Heart right ventricle (tissue), 16 donors: ENCODE results near the gene SLIT3. TPM values are rescaled to one million over a fixed set of nuclear protein-coding genes. Genes with fewer than 3 reads are reported as not detected.

Source experiments
- ATAC-seq, 8 donors: fragments of 200-7000 bp; cut with Tn5 transposase; one replicate each; pipeline ENCODE4 v1.9.1; 2020; ENCODE audit warnings: mild to moderate bottlenecking in 8 of 8, moderate library complexity in 8 of 8, moderate number of reproducible peaks in 1 of 8
- DNase-seq, 2 donors: peaks; one replicate each; pipeline ENCODE4 v3.0.0-alpha.2; 2020
- H3K27ac ChIP-seq, 10 donors: fragments of 200-600 bp; sonication (generic) in 2 of 10; one replicate each; pipeline versions ENCODE4 v1.5.0 to v1.8.0; 2020 to 2022; ENCODE audit warnings: mild to moderate bottlenecking in 3 of 10
- H3K27me3 ChIP-seq, 7 donors: fragments of 200-600 bp; one replicate each; pipeline ENCODE4 v1.8.0; 2021 to 2022; ENCODE audit warnings: mild to moderate bottlenecking in 2 of 7
- H3K36me3 ChIP-seq, 9 donors: fragments of 200-600 bp; sonication (generic) in 1 of 9; one replicate each; pipeline versions ENCODE4 v1.5.0 to v1.8.0; 2020 to 2022; ENCODE audit warnings: mild to moderate bottlenecking in 2 of 9
- H3K4me1 ChIP-seq, 9 donors: fragments of 200-600 bp; sonication (generic) in 1 of 9; one replicate each; pipeline versions ENCODE4 v1.5.0 to v1.8.0; 2020 to 2022; ENCODE audit warnings: mild to moderate bottlenecking in 4 of 9
- H3K4me3 ChIP-seq, 10 donors: fragments of 200-600 bp; sonication (generic) in 2 of 10; one replicate each; pipeline versions ENCODE4 v1.5.0 to v1.8.0; 2020 to 2022; ENCODE audit warnings: mild to moderate bottlenecking in 7 of 10, moderate library complexity in 2 of 10
- H3K9me3 ChIP-seq, 11 donors: fragments of 200-600 bp in 10 of 11; sonication (generic) in 2 of 11; one replicate each; pipeline versions ENCODE4 v1.5.0 to v1.8.0; 2013 to 2022; ENCODE audit warnings: mild to moderate bottlenecking in 2 of 11, control low read depth in 1 of 11, moderate library complexity in 1 of 11
- CTCF ChIP-seq, 9 donors: fragments of 200-600 bp; sonication (generic) in 2 of 9; IDR thresholded peaks; one replicate each; pipeline versions ENCODE4 v1.5.0 to v1.8.0; 2021 to 2022; ENCODE audit warnings: antibody characterized with exemption in 9 of 9, mild to moderate bottlenecking in 5 of 9, moderate library complexity in 1 of 9
- WGBS, 2 donors: extraction: QIAGEN DNeasy Blood & Tissue Kit; methylation state at CpG; one replicate each; pipeline ENCODE4 v1.1.7; 2013; ENCODE audit warnings: inconsistent platforms in 1 of 2; 5-methylcytosine and 5-hydroxymethylcytosine counted together
- intact Hi-C, 10 donors: fragments of 100-400 bp; cut with DNase I; formaldehyde crosslinking; loops; one replicate each; pipeline versions ENCODE4 v1.11.1 to v1.14.2; 2022
- polyA plus RNA-seq, 2 donors: library from polyadenylated mRNA; stranded (reverse); fragments of 200-250 nt; gene quantifications; one replicate each; pipeline ENCODE4 v1.2.3, GENCODE V29; 2013
- total RNA-seq, 10 donors: library from RNA; stranded (reverse); fragmentation: NEBNext Ultra II Directional in 3 of 10; extraction: Animal tissue kit (Norgen Biotek cat#: 25700) in 3 of 10; gene quantifications; one replicate each; pipeline versions ENCODE4 v1.2.1 to v1.2.4, GENCODE V29; 2021 to 2023
- donor health status: Arrhythmogenic right ventricular cardiomyopathy.
- donor health status: ischemic (EF 13 %, LVEDD 7.1; RV severe dilation, severe dysfunction).
- donor health status: healthy with polysubstance abuse.
- donor health status: DM: no; HTN: yes; CAD: no.
- donor health status: DM: no; HTN: no; CAD: no.
- donor health status: ischemic (EF 25% LVEDD 6.9; RV normal size, moderate dysfunction).
- donor health status: ischemic (EF 25% LVEDD 5.7; RV mildly dilated, moderate dysfunction).
- donor health status: healthy.
- donor health status: DM: yes; HTN: yes; CAD: no.
- donor health status: Ischemic cardiomyopathy.
- donor health status: ischemic (EF 35%, LVEDD 5.7; RV mildly dilated, moderate dysfunction).
- donor health status: nonischemic (EF 11% LVEDD 7.7; RV severe dilation, severe dysfunction).
- donor health status: DM: yes; HTN: yes; CAD: no.
- donor health status: PGD.
- donor health status: ischemic (EF 29% LVEDD 5.4; RV normal size, mild dysfunction).
- donor health status: nonischemic (EF 23%, LVEDD 6.1; RV moderate dilation, normal function).

Gene SLIT3
- total and polyA plus RNA-seq, 12 donors, result 2.0 to 29.2 (median 12.1) TPM

- intact Hi-C loops, result loop anchor here in 1 of 10 donors (5.0 kb wide), 1 partner anchor 37 kb away; no protein-coding TSS in a partner anchor
- H3K27ac ChIP-seq, result peak overlapping the region in 3 of 10 donors; percentile 9 to 75 (median 20)
- TF ChIP-seq CTCF (IDR thresholded peaks at IDR 0.05), result no peak
- WGBS, 2 donors, result 48 to 58% methylated on average over 12 of the region's 12 CpGs
- H3K4me1 ChIP-seq, result peaks cover 0 to 9% (median 0%) of the 10 kb centered on the region in 9 donors
- ATAC-seq, result peak in 6 of 8 donors; percentile 72 to 97 (median 94)
- H3K36me3 ChIP-seq, result no peaks in the 10 kb centered on the region
- H3K4me3 ChIP-seq, result peak overlapping the region in 1 of 10 donors; percentile 11
- peaks cover 0 to 3% (median 0%) of the 10 kb centered on the region in 7 donors for H3K27me3 ChIP-seq
- peak in 1 of 2 donors; percentile 23 for DNase-seq
- no peaks in the 10 kb centered on the region for H3K9me3 ChIP-seq
Observed at GRCh38 chr5:168869615-168870227, 431.2 kb downstream of the SLIT3 start.

DNA sequence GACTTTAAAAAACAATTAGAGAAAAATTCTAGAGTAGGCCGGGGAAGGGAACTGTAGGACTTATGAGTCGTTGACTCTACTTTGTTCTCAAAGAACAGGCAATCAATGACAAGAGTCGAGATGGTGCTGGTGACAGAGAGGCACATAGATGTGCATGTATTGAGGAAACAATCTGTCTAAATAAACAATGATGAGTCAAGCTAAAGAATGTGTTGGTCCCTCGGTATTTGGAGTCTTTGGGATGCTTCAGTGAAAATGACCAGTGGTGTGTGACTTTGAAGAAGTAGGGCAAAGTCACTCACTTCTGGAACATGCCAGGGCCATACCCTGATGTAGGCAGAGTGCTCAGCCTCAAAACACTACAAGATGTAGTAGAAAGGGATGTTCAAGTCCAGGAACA is 433.7 kb downstream of the SLIT3 start:
- H3K27me3 ChIP-seq, result peaks cover 0 to 3% (median 0%) of the 10 kb centered on the region in 7 donors
- 84 to 87% methylated on average over 4 of the region's 4 CpGs for WGBS, 2 donors
- H3K4me3 ChIP-seq, result no peak overlapping the region
- no peaks in the 10 kb centered on the region for H3K36me3 ChIP-seq
- peaks cover 0 to 9% (median 0%) of the 10 kb centered on the region in 9 donors for H3K4me1 ChIP-seq
- no peak for TF ChIP-seq CTCF (IDR thresholded peaks at IDR 0.05)
- no peak for DNase-seq
- H3K27ac ChIP-seq, result no peak overlapping the region
- ATAC-seq, result no peak
- H3K9me3 ChIP-seq, result no peaks in the 10 kb centered on the region
- intact Hi-C loops, result no loop called here

DNA sequence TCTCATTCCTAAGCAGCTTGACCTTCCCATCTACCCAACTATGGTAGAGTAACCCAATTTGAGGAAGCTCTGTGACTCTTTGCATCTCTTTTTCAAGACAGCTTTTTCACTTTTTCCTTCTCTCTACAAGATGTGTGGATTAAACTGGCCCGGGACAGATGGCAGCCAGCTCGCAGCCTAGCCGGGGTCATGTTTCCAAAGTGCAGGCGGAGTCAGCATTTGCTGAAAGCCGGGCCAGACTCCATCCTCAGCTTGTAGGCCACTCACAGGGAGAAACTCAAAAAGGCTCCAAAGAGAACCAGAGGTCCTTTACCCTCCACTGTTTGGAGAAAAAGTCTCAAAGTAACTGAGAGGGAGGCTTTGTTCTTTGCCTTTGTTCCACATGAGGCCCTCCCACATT is 435.0 kb downstream of the SLIT3 start:
- Histone ChIP-seq H3K36me3 (no peaks in the 10 kb centered on the region), H3K27ac (no peak overlapping the region), H3K4me1 (peaks cover 0 to 9% (median 0%) of the 10 kb centered on the region in 9 donors), H3K9me3 (no peaks in the 10 kb centered on the region), H3K27me3 (no peaks in the 10 kb centered on the region), H3K4me3 (no peak overlapping the region)
- no peak for DNase-seq
- TF ChIP-seq CTCF (IDR thresholded peaks at IDR 0.05), result no peak
- ATAC-seq, result no peak
- intact Hi-C loops, result loop anchor here in 1 of 10 donors (1.0 kb wide), 1 partner anchor 18 kb away; no protein-coding TSS in a partner anchor
- WGBS, 2 donors, result 48 to 62% methylated on average over 5 of the region's 5 CpGs

DNA sequence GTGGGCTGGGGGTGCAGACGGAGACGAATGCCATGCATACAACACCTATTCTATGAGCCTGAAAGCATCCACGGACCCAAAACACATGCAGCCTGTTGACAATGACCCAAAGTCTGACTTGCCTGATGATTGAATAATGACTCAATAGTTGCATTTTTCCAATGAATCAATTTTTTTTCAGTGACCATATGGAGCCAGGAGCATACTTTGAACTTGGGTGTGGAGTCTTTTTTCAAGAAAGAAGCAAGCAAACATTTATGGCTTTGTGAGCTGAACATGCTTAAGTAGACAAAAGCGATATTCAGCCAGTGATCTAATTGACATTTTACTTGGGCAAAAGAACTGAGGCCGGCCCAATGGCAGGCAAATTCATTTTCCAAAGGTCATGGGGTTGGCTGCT is 437.9 kb downstream of the SLIT3 start:
- Histone ChIP-seq H3K27me3 (no peaks in the 10 kb centered on the region), H3K9me3 (no peaks in the 10 kb centered on the region), H3K27ac (no peak overlapping the region), H3K36me3 (no peaks in the 10 kb centered on the region), H3K4me3 (no peak overlapping the region), H3K4me1 (no peaks in the 10 kb centered on the region)
- TF ChIP-seq CTCF (IDR thresholded peaks at IDR 0.05), result no peak
- WGBS, 2 donors, result 91 to 92% methylated on average over 5 of the region's 5 CpGs
- intact Hi-C loops, result no loop called here
- DNase-seq (no peak), ATAC-seq (no peak)
